Measurements from ENCODE around the gene IL27RA.
A peak's percentile ranks its signal among the peaks of the same experiment; 100 is the strongest.

IL27RA gene

DNA sequence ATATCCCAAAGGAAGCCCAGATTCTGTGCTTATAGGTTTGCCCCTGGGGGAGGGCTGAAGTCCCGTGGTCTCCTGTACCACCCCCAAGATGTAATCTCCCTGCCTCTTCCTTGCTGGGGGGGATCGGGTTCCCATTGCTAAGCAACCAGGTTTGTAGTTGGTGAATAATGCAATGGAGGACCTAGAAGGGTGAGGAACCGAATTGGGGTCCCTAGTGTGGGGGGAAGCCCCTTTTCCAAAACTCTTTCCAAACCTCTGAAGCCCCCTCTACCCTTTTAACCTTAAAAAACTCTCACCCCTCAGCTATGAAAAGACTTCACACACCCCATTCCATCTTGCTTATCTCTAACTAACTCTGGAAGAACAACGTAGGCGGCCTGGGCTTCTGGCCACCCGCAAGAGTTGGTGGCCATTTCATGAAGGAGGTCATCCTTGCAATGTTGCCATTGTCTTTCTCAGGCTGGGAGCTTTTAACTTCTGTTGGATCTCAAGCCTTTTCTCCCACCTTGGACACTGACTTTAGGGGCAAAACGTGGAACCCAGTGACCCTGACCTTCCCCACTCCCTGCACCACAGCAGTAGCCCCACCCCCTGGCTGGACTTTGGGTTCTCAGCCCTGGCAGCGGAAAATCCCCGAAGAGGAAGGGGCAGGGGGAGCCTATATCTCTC lies 29.7 kb downstream of the IL27RA start:
- DNase-seq, result no peak

DNA sequence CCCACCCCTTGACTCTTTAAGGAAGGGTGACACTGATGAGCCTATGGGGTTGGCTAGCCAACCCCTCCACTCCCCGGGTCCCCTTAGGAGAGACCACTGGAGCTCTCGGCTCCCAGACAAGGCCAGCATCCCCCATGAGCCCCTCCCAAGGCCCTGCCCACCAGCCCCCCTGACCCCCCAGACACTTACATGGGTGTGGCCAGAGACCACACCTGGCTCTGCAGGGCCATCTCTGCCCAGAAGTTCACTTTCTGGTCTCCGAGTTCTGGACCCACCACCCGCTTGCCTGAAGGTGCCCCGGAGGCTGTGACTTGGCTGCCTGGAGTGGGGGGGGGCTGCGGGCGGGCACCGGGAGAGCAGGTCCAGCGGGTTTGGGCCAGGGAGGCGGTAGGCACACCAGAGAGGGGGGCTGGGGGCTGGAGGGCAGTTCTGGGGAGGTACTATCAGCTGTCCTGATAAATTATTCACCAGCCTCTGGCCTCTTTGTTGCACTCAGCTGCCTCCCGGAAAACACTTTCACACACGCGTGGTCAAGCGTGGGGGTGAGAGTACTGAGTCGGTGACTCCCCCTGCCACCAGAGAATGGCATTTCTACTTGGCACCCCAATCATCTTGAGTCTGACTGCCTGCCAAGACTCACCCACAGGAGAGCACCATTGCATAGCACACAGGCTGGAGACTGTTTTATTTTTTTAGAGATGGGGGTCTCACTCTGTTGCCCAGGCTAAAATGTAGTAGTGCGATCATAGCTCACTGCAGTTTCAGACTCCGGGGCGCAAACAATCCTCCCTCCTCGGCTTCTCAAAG lies 30.4 kb downstream of the IL27RA start, which contains the start of gene PALM3:
PALM3 (minus strand) TSS at position 326 of the 807 bp plus-strand sequence; CDS start at position 230, 96 bp downstream.
- no peak for DNase-seq

DNA sequence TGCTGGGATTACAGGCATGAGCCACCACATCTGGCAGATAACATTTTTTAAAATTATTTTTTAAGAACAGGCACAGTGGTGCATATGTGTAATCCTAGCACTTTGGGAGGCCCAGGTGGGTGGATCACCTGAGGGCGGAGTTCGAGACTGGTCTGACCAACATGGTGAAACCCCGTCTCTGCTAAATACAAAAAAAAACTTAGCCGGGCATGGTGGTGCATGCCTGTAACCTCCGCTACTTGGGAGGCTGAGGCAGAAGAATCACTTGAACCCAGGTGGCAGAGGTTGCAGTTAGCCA lies 30.9 kb downstream of the IL27RA start:
- DNase-seq, result no peak

DNA sequence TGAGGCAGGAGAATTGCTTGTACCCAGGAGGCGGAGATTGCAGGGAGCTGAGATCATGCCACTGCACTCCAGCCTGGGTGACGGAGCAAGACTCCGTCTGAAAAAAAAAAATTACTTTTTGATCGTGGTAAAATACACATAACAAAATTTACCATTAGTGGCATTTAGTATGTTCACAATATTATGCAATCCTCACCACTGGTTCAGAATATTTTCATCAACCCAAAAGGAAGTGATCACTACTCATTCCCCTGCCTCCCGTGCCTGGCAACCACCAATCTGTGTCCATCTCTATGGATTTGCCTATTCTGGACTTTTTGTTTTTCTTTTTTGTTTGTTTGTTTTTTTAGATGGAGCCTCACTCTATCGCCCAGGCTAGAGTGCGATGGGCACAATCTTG lies 31.5 kb downstream of the IL27RA start:
- DNase-seq, result no peak

GRCh38 chr19:14066134-14066533 lies 34.6 kb downstream of the IL27RA start:
- no peak for DNase-seq

GRCh38 chr19:14070268-14071050 lies 38.9 kb downstream of the IL27RA start:
- DNase-seq, result no peak

DNA sequence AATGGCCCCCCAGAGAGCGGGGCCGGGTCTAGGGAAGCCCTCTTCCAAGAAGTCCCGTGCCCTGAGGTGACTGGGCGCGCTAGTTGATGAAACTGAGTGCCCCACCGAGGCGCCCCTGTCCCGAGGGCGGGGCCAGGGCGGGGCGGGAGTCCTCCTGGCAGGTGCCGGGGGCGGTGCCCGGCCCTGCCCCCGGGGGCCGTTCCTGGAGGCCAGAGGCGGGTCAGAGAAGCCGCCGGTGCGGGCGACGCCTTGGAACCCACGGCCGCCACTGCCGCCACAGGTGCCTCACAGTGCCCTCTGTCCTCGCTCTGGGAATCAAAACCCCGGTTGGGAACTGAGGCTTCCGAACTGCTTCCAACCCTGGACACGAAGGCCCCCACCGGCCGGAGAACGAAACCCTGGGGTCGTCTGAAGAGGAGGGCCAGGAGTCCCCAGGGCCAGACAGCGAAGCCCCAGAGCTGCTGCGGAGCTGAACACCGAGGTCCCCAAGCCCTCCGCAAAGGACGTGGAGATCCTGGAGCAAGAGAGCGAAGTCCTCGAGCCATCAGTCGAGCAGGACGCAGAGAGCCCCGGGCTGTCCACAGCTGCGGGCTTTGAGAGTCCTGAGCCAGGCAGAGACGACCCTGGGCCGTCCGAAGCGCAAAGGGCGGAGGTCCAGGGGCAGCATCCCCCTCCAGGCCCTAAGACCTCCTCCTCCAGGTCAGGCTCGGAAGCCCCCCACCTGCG lies 41.1 kb downstream of the IL27RA start, which contains the start of gene MISP3:
MISP3 (plus strand) TSS at position 252 of the 726 bp plus-strand sequence. CDS start 524 bp downstream, outside the sequence.
- DNase-seq, result peak; percentile 37

DNA sequence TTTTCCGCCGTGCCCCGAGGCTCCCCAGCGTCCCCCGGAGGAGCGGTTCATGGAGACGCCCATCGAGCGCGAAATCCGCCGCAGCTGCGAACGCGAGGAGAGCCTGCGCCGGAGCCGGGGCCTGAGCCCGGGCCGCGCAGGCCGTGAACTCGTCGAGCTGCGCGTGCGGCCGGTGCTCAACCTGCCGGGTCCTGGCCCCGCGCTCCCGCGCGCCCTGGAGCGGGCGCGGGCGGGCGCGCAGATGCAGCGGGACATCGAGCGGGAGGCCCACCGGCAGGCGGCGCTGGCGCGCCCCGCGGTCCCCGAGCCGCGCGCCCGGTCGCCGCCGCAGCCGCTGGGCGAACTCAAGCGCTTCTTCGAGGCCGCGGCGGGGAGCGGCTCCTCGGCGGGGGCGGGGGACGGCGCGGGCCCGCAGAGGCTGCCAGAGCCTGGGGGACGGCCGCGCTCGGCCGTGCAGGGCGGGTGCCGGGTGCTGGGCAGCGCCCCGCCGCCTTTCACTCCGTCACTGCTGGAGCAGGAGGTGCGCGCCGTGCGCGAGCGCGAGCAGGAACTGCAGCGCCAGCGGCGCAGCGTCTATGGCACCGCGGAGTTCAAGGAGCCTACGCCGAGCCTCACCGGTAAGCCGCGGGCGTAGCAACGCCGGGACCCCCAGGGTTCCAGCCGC lies 41.8 kb downstream of the IL27RA start:
- DNase-seq, result peak; percentile 74

DNA sequence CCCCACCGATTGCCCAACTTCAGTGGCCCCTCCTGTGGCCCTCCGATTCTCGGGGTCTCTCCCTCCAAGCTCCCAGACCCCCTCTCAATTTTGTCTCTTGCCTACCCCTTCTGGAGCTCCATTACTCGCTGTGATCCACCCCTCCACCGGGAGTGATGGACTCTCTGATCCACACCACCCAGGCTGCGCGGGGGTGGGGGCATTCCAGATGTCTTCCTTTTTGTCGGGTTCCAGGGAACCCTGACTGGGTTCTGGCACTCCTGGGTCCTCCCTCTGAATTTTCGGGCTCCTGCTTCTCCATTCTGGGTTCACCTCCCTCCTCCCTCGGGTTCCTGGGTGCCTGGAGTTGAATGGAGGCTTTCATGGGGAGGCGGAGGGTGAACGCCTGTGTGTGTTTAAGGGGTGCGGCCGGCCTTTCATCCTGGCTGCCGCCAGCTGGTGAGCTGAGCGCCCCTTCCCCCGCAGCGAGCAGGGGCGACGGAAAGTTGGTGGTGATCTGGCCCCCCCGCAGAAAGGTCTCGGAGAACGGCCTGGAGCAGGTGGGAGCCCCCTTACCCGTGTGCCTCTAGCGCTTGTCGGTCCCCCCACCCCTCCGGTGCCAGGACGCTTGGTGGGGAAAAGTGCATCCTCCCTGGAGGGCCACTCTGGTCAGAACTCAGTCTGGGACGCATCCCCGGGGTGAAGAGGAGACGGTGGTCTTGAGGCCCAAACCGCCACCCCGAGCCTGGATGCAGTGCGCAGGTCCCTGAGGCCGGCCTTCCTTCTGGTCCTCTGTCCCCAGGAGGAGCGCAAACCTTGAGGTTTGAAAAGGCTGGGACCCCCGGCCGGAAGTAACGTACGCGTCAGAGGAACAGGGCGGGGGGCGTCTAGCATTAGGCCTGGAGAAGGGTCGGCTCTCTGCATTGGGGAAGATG lies 42.6 kb downstream of the IL27RA start:
- DNase-seq, result peak; percentile 32

GRCh38 chr19:14078411-14078810 lies 46.8 kb downstream of the IL27RA start:
- DNase-seq, result no peak

GRCh38 chr19:14080887-14081796 lies 49.6 kb downstream of the IL27RA start:
- peak; percentile 100 for DNase-seq

GRCh38 chr19:14081797-14082674 lies 50.5 kb downstream of the IL27RA start:
- DNase-seq, result no peak

DNA sequence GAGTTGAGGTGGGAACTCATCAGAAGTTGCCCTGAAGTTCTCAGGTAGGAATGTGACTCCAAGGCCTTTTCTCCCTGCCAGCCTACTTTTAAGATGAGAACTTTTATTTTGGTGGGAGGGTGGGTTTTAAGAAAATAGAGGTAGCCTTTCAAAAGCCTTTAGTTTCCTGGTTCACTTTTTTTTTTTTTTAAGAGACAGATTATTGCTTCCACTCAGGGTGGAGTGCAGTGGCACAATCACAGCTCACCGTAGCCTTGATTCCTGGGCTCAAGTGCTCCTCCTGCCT lies 51.1 kb downstream of the IL27RA start:
- no peak for DNase-seq

GRCh38 chr19:14085309-14085995 lies 53.9 kb downstream of the IL27RA start, which contains the start of gene C19orf67:
Gene C19orf67, minus strand, starts transcription at chr19:14085783. Its CDS starts 156 bp downstream, at chr19:14085627.
- DNase-seq, result no peak

DNA sequence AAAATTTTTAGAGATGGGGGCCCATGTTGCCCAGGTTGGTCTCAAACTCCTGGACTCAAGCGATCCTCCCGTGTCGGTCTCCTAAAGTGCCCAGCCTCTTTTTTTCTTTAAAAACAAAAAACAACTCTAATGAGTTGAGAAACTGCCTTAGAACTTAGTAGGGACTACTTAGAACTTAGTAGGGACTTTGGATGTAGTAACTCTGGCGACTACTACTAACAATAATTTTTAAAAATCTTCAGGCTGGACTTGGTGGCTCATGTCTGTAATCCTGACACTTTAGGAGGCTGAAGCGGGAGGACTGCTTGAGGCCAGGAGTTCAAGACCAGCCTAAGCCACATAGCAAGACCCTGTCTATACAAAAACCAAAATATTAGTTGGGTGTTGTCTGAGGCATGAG lies 54.5 kb downstream of the IL27RA start:
- DNase-seq, result no peak

DNA sequence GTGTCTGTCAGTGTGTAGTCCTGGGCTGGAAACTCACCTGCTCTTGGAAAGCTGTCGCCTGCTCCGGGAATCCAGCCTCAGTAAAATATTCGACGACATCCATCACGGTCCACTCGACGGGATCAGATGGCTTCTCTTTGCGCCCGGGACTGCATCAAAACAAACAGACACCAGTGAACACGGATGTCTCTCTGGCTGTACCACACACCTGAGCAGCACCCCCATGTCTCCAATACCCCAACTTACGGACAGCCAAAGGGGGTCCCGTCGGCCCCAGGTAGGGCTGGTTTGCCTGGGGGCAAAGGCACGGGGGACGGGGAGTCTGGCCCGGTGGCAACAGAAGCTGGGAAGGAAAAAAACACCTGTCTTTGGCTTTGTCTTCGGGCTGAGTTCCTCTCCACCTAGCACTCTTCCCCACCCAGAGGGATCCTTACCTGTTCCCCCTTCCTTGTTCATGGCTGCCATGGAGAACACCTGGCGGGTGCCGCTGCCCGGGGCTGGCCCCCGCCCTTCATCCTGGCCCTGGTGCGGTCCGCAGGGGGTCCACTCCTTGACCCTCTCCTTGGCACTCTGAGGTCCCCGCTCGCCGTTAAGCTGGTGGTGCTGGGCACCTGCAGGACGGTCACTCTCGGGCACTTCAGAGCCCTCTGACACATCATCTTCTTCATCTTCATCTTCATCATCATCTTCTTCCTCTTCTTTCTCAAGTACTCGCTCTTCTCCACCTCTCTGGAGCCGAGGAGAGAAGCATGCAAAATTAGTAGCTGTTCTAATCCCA lies 57.3 kb downstream of the IL27RA start:
- no peak for DNase-seq

GRCh38 chr19:14089412-14089661 lies 57.8 kb downstream of the IL27RA start:
- peak; percentile 28 for DNase-seq
